ENCODE results near the gene TUBG1. TPM values are rescaled to one million over a fixed set of nuclear protein-coding genes. Genes with fewer than 3 reads are reported as not detected.

The TUBG1 gene
- total and polyA plus RNA-seq, 9 of the 15 experiments (the other 6 are each of a cell fraction or from before 2014, with no cell fraction given) = 33.1 to 147 (median 66.0) TPM

DNA sequence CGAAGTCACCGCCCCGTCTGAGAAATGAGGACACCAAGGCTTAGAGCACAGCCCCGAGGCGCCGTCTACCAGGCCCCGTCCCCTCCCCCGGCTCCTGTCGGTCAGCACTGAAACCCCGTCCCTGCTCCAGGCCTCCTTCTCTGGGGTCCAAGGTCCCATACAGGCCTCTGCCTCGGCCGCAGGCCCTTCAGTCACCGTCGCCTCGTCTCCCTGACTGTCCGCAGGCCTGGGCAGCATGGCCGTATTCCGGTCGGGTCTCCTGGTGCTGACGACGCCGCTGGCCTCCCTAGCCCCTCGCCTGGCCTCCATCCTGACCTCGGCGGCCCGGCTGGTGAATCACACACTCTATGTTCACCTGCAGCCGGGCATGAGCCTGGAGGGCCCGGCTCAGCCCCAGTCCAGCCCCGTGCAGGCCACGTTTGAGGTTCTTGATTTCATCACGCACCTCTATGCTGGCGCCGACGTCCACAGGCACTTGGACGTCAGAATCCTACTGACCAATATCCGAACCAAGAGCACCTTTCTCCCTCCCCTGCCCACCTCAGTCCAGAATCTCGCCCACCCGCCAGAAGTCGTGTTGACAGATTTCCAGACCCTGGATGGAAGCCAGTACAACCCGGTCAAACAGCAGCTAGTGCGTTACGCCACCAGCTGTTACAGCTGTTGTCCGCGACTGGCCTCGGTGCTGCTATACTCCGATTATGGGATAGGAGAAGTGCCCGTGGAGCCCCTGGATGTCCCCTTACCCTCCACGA, 46.9 kb upstream of the TUBG1 start:
- peak overlapping the region; percentile 92 for H3K4me2 ChIP-seq (ENCODE audit: insufficient read depth, low read length)
- intact Hi-C loops (cut with micrococcal nuclease) = no loop called here
- ChIA-PET CTCF (ENCODE audit: low intra/inter-chr PET ratio) (no interaction called here), POLR2A (interaction anchor here (0.6 to 8.3 kb wide), 5 partner anchors 11 to 116 kb away, joined by 3 to 58 read pairs (median 4); partner anchors contain the start of gene PSMC3IP)
- BruUV-seq (replicated peaks) = TSS peak; percentile 65
- ATAC-seq (peak; percentile 25), DNase-seq (ENCODE audit: extremely low read depth in 1 of 4, low spot score in 3 of 4) (peak; percentile 53 to 67 (median 63)), FAIRE-seq (no peak)
- H3K4me3 ChIP-seq = peak overlapping the region; percentile 74
- peaks cover 38% of the 10 kb centered on the region for H3K36me3 ChIP-seq (ENCODE audit: control insufficient read depth, insufficient read depth, low read length)
- H3K4me1 ChIP-seq (replicated peaks in 1 of 2; ENCODE audit: control insufficient read depth in 2 of 2, insufficient read depth in 2 of 2, low read length in 2 of 2) = peaks cover 21 to 60% of the 10 kb centered on the region in 2 experiments
- no peaks in the 10 kb centered on the region for H3K27me3 ChIP-seq (ENCODE audit: control insufficient read depth in 2 of 2, insufficient read depth in 2 of 2, low read length in 2 of 2)
- peak overlapping the region; percentile 88 for H3K27ac ChIP-seq (ENCODE audit: extremely low read depth, low read depth, low read length)
- H3K9ac ChIP-seq (ENCODE audit: insufficient read depth in 1 of 2, low read depth in 2 of 2, low read length in 2 of 2) = peak overlapping the region; percentile 93 to 99
- H3K9me1 ChIP-seq (ENCODE audit: control insufficient read depth, insufficient read depth, low read length) = no peaks in the 10 kb centered on the region
- in situ Hi-C loops (cut with MboI) = no loop called here
- H2AFZ ChIP-seq (ENCODE audit: low read depth, low read length) = no peak overlapping the region
- peaks cover 41% of the 10 kb centered on the region for H3K79me2 ChIP-seq (ENCODE audit: control insufficient read depth, insufficient read depth, low read length)
- under 1% methylated on average over 45 of the region's 48 CpGs for WGBS (ENCODE audit: insufficient coverage, low coverage, missing lambda C conversion rate)
- H3K9me3 ChIP-seq (replicated peaks; ENCODE audit: control insufficient read depth, insufficient read depth, low read depth, low read length) = no peaks in the 10 kb centered on the region
- H4K20me1 ChIP-seq (replicated peaks; ENCODE audit: control insufficient read depth, insufficient read depth, low read length) = no peaks in the 10 kb centered on the region
- peak in 1 of 2 experiments; percentile 18; a peak in 1 of 4 replicates for TF ChIP-seq FOXK2 (conservative IDR thresholded peaks at IDR 0.05 in 1 of 2, IDR thresholded peaks at IDR 0.05 in 1 of 2; ENCODE audit: low read depth in 2 of 2)
- no peak for TF ChIP-seq SREBF2 (CRISPR knock-in tag; IDR thresholded peaks at IDR 0.05)
- no peak for TF ChIP-seq ZNF436 (CRISPR knock-in tag; IDR thresholded peaks at IDR 0.05)
- no peak for TF ChIP-seq ATF1 (CRISPR knock-in tag; IDR thresholded peaks at IDR 0.05)
- TF ChIP-seq ATF1 (tag; IDR thresholded peaks at IDR 0.05) = 0 out of 2 replicates have a peak, but pooled peaks have one; percentile 0
- TF ChIP-seq, protein P1, sequence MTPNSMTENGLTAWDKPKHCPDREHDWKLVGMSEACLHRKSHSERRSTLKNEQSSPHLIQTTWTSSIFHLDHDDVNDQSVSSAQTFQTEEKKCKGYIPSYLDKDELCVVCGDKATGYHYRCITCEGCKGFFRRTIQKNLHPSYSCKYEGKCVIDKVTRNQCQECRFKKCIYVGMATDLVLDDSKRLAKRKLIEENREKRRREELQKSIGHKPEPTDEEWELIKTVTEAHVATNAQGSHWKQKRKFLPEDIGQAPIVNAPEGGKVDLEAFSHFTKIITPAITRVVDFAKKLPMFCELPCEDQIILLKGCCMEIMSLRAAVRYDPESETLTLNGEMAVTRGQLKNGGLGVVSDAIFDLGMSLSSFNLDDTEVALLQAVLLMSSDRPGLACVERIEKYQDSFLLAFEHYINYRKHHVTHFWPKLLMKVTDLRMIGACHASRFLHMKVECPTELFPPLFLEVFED (CRISPR knock-in tag; conservative IDR thresholded peaks at IDR 0.05) = no peak
- TF ChIP-seq, protein P2, sequence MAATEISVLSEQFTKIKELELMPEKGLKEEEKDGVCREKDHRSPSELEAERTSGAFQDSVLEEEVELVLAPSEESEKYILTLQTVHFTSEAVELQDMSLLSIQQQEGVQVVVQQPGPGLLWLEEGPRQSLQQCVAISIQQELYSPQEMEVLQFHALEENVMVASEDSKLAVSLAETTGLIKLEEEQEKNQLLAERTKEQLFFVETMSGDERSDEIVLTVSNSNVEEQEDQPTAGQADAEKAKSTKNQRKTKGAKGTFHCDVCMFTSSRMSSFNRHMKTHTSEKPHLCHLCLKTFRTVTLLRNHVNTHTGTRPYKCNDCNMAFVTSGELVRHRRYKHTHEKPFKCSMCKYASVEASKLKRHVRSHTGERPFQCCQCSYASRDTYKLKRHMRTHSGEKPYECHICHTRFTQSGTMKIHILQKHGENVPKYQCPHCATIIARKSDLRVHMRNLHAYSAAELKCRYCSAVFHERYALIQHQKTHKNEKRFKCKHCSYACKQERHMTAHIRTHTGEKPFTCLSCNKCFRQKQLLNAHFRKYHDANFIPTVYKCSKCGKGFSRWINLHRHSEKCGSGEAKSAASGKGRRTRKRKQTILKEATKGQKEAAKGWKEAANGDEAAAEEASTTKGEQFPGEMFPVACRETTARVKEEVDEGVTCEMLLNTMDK (IDR thresholded peaks at IDR 0.05; ENCODE audit: borderline replicate concordance, insufficient read depth, low read depth, low read length, poor library complexity, severe bottlenecking) = no peak
- TF ChIP-seq EP300 (IDR thresholded peaks at IDR 0.05; ENCODE audit: low read length) = no peak
- TF ChIP-seq RAD51 (IDR thresholded peaks at IDR 0.05; ENCODE audit: borderline replicate concordance, low read depth) = no peak
- TF ChIP-seq L3MBTL2 (IDR thresholded peaks at IDR 0.05) = peak; percentile 36
- peak; percentile 61 for TF ChIP-seq RBBP5 (IDR thresholded peaks at IDR 0.05; ENCODE audit: borderline replicate concordance, insufficient read depth, low read length, poor library complexity, severe bottlenecking)
- peak; percentile 38 to 90; a peak in 2 of 4 replicates for TF ChIP-seq SIN3A (IDR thresholded peaks at IDR 0.05; ENCODE audit: borderline replicate concordance in 2 of 2, control insufficient read depth in 1 of 2, low read depth in 2 of 2, low read length in 2 of 2)
- TF ChIP-seq, protein P3, sequence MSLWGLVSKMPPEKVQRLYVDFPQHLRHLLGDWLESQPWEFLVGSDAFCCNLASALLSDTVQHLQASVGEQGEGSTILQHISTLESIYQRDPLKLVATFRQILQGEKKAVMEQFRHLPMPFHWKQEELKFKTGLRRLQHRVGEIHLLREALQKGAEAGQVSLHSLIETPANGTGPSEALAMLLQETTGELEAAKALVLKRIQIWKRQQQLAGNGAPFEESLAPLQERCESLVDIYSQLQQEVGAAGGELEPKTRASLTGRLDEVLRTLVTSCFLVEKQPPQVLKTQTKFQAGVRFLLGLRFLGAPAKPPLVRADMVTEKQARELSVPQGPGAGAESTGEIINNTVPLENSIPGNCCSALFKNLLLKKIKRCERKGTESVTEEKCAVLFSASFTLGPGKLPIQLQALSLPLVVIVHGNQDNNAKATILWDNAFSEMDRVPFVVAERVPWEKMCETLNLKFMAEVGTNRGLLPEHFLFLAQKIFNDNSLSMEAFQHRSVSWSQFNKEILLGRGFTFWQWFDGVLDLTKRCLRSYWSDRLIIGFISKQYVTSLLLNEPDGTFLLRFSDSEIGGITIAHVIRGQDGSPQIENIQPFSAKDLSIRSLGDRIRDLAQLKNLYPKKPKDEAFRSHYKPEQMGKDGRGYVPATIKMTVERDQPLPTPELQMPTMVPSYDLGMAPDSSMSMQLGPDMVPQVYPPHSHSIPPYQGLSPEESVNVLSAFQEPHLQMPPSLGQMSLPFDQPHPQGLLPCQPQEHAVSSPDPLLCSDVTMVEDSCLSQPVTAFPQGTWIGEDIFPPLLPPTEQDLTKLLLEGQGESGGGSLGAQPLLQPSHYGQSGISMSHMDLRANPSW (CRISPR knock-in tag; IDR thresholded peaks at IDR 0.05) = peak; percentile 62; the same call in 1 of the 2 replicates
- no peak for TF ChIP-seq IRF2 (CRISPR knock-in tag; IDR thresholded peaks at IDR 0.05)
- TF ChIP-seq ZNF3 (CRISPR knock-in tag; IDR thresholded peaks at IDR 0.05) = no peak
